Retinal pigment epithelial cell (primary cell): ENCODE results near the gene OSTN.

Source experiments
- DNase-seq: peaks from one replicate; pipeline ENCODE4 v3.0.0-alpha.2; 2010; ENCODE audit warnings: low read depth
- H3K4me3 ChIP-seq: 2 replicates; pipeline ENCODE4 v1.5.1; 2011; ENCODE audit warnings: mild to moderate bottlenecking, low read length, control low read depth, moderate library complexity
- TF ChIP-seq, protein P1 (sequence below): conservative IDR thresholded peaks from 2 replicates; pipeline ENCODE4 v1.5.1; 2011; ENCODE audit warnings: low read depth, low read length, control low read depth, inconsistent platforms

Gene OSTN

DNA sequence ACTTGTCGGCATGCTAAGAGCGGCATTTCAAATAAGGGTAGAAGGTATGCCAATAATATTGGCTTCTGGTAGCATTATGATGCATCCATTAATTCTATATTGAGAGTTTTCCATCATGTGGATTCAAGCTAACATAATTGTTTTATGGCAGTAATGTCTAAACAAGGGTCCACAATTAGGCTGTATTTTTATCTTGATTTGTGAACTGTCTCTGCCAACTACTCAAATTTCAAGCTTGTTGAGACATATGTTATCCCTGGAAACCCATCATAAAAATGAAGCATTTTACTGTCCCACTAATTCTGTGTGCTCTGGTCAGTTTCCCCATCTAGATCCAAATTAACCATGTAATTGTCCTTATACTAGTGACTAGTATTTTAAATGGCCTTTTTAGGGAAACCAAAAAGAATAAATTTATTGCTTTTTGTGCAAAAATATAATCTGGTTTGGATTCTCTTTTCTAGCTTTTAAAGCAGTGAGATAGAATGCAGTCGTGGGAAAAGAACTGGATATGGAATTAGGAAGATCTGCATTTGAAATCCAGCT lies 1.2 kb upstream of the OSTN start:
- no peak overlapping the region for H3K4me3 ChIP-seq
- DNase-seq: no peak
- TF ChIP-seq, protein P1, sequence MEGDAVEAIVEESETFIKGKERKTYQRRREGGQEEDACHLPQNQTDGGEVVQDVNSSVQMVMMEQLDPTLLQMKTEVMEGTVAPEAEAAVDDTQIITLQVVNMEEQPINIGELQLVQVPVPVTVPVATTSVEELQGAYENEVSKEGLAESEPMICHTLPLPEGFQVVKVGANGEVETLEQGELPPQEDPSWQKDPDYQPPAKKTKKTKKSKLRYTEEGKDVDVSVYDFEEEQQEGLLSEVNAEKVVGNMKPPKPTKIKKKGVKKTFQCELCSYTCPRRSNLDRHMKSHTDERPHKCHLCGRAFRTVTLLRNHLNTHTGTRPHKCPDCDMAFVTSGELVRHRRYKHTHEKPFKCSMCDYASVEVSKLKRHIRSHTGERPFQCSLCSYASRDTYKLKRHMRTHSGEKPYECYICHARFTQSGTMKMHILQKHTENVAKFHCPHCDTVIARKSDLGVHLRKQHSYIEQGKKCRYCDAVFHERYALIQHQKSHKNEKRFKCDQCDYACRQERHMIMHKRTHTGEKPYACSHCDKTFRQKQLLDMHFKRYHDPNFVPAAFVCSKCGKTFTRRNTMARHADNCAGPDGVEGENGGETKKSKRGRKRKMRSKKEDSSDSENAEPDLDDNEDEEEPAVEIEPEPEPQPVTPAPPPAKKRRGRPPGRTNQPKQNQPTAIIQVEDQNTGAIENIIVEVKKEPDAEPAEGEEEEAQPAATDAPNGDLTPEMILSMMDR: no peak

GRCh38 chr3:191198480-191198879 lies 561 bp upstream of the OSTN start:
- TF ChIP-seq, protein P1: no peak
- DNase-seq: no peak
- H3K4me3 ChIP-seq: no peak overlapping the region

DNA sequence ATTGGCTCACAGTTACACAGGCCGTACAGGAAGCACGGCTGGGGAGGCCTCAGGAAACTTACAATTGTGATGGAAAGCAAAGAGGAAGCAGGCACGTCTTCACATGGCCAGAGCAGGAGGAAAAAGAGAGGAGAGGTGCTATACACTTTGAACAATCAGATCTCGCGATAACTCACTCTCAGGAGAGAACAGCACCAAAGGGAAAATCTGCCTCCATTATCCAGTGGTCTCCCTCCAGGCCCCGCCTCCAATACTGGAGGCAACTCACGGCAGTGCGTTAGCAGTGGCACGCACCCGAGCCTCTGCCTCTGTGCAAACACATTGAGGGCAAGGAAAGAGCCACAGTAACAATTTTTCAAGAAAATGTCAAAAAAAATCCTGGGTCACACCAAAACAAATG lies 11.0 kb downstream of the OSTN start:
- TF ChIP-seq, protein P1: no peak
- DNase-seq: no peak
- no peak overlapping the region for H3K4me3 ChIP-seq

DNA sequence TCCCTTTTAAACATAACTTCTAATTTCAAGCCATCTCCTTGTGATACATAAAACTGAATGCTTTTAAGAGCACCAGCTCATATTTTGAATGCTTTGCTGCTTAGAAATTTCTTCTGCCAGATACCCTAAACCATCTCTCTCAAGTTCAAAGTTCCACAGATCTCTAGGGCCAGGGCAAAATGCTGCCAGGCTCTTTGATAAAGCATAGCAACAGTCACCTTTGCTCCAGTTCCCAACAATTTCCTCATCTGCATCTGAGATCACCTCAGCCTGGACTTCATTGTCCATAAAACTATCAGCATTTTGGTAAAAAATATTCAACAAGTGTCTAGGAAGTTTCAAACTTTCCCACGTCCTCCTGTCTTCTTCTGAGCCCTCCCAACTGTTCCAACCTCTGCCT lies 17.5 kb downstream of the OSTN start:
- TF ChIP-seq, protein P1: no peak
- DNase-seq: no peak
- H3K4me3 ChIP-seq: no peak overlapping the region

- no peak overlapping the region for H3K4me3 ChIP-seq
- no peak for DNase-seq
- TF ChIP-seq, protein P1: no peak
Observed at GRCh38 chr3:191217301-191217700, 18.3 kb downstream of the OSTN start.

- no peak for DNase-seq
- no peak overlapping the region for H3K4me3 ChIP-seq
- TF ChIP-seq, protein P1: no peak
Observed at GRCh38 chr3:191220908-191221307, 21.9 kb downstream of the OSTN start.

GRCh38 chr3:191221638-191222037 lies 22.6 kb downstream of the OSTN start:
- no peak for DNase-seq
- no peak overlapping the region for H3K4me3 ChIP-seq
- TF ChIP-seq, protein P1: no peak
